ENCODE results near the gene PDZK1IP1.

The PDZK1IP1 gene

DNA sequence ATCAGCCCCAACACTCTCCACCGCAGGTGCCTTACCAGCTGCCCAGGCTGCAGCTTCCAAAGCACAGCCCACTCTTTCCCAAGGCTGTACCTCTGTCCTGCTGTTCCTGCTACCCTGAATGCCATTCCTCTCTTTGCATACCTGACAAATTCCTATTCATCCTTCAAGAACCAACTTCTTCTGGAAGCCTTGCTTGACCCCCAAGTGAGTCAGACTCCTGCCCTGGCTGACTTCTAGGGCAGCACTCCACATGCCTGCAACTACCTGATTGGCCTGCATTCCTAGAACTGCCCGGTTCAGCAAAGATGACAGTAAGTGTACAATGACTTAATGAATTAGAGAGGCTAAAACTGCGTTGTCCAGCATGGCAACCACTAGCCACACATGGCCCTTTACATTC lies 20.8 kb upstream of the PDZK1IP1 start:
- DNase-seq (no peak), ATAC-seq (ENCODE audit: insufficient read depth, low read depth) (no peak)
- TF ChIP-seq CTCF (IDR thresholded peaks at IDR 0.05; ENCODE audit: borderline replicate concordance, extremely low read depth, low read length, poor library complexity, severe bottlenecking) (no peak), EZH2 (IDR thresholded peaks at IDR 0.05; ENCODE audit: borderline replicate concordance, low read depth, low read length, severe bottlenecking) (no peak)
- Histone ChIP-seq H3K9ac (ENCODE audit: low read depth, low read length) (no peak overlapping the region), H3K9me3 (ENCODE audit: insufficient read depth, low read length, severe bottlenecking) (no peaks in the 10 kb centered on the region), H3K36me3 (ENCODE audit: insufficient read depth, low read length) (no peaks in the 10 kb centered on the region), H3K79me2 (ENCODE audit: insufficient read depth, low read length) (no peaks in the 10 kb centered on the region), H3K4me2 (ENCODE audit: insufficient read depth, low read length) (no peak overlapping the region), H3K4me3 (ENCODE audit: low read depth in 1 of 2, low read length in 2 of 2) (no peak overlapping the region), H2AFZ (ENCODE audit: low read depth, low read length) (no peak overlapping the region), H3K27me3 (ENCODE audit: insufficient read depth, low read length, poor library complexity) (peaks cover 9% of the 10 kb centered on the region), H3K4me1 (ENCODE audit: insufficient read depth, low read length) (no peaks in the 10 kb centered on the region), H4K20me1 (ENCODE audit: insufficient read depth, low read length) (no peaks in the 10 kb centered on the region), H3K27ac (ENCODE audit: low read length) (no peak overlapping the region)

- Histone ChIP-seq H3K4me1 (ENCODE audit: insufficient read depth, low read length) (no peaks in the 10 kb centered on the region), H3K4me3 (ENCODE audit: low read depth in 1 of 2, low read length in 2 of 2) (no peak overlapping the region), H2AFZ (ENCODE audit: low read depth, low read length) (no peak overlapping the region), H4K20me1 (ENCODE audit: insufficient read depth, low read length) (no peaks in the 10 kb centered on the region), H3K27ac (ENCODE audit: low read length) (no peak overlapping the region), H3K9me3 (ENCODE audit: insufficient read depth, low read length, severe bottlenecking) (no peaks in the 10 kb centered on the region), H3K9ac (ENCODE audit: low read depth, low read length) (no peak overlapping the region), H3K27me3 (ENCODE audit: insufficient read depth, low read length, poor library complexity) (peaks cover 9% of the 10 kb centered on the region), H3K4me2 (ENCODE audit: insufficient read depth, low read length) (no peak overlapping the region), H3K79me2 (ENCODE audit: insufficient read depth, low read length) (no peaks in the 10 kb centered on the region), H3K36me3 (ENCODE audit: insufficient read depth, low read length) (no peaks in the 10 kb centered on the region)
- TF ChIP-seq CTCF (IDR thresholded peaks at IDR 0.05; ENCODE audit: borderline replicate concordance, extremely low read depth, low read length, poor library complexity, severe bottlenecking), result no peak
- TF ChIP-seq EZH2 (IDR thresholded peaks at IDR 0.05; ENCODE audit: borderline replicate concordance, low read depth, low read length, severe bottlenecking), result no peak
- no peak for DNase-seq
- no peak for ATAC-seq (ENCODE audit: insufficient read depth, low read depth)
These were observed 20.0 kb upstream of the PDZK1IP1 start for GRCh38 chr1:47209725-47210325.

DNA sequence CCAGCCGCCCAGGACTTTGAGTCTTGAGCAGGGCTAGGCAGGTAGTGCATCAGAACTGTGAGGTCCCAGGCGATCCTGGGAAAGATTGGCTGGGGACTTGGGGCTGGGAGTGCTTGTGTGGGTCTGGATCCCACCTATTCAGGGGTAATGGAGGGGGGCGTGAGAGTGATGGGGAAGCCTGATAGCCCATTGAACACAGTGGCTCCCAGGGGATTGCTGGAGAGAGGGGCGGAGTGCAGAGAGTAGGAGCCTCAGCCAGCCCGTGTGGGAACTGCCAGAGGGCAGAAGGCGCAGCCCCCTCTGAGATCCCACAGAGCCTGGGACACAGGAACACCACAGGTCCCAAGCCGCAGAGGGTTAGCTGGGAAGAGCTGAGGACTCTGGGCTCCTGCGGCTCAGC lies 19.3 kb upstream of the PDZK1IP1 start:
- H3K27me3 ChIP-seq (ENCODE audit: insufficient read depth, low read length, poor library complexity), result peaks cover 9% of the 10 kb centered on the region
- no peak for DNase-seq
- H3K9me3 ChIP-seq (ENCODE audit: insufficient read depth, low read length, severe bottlenecking), result no peaks in the 10 kb centered on the region
- no peaks in the 10 kb centered on the region for H4K20me1 ChIP-seq (ENCODE audit: insufficient read depth, low read length)
- no peak for ATAC-seq (ENCODE audit: insufficient read depth, low read depth)
- no peak overlapping the region for H2AFZ ChIP-seq (ENCODE audit: low read depth, low read length)
- no peak overlapping the region for H3K27ac ChIP-seq (ENCODE audit: low read length)
- H3K36me3 ChIP-seq (ENCODE audit: insufficient read depth, low read length), result no peaks in the 10 kb centered on the region
- TF ChIP-seq EZH2 (IDR thresholded peaks at IDR 0.05; ENCODE audit: borderline replicate concordance, low read depth, low read length, severe bottlenecking), result no peak
- no peak for TF ChIP-seq CTCF (IDR thresholded peaks at IDR 0.05; ENCODE audit: borderline replicate concordance, extremely low read depth, low read length, poor library complexity, severe bottlenecking)
- H3K4me3 ChIP-seq (ENCODE audit: low read depth in 1 of 2, low read length in 2 of 2), result no peak overlapping the region
- no peaks in the 10 kb centered on the region for H3K4me1 ChIP-seq (ENCODE audit: insufficient read depth, low read length)
- H3K9ac ChIP-seq (ENCODE audit: low read depth, low read length), result no peak overlapping the region
- no peak overlapping the region for H3K4me2 ChIP-seq (ENCODE audit: insufficient read depth, low read length)
- H3K79me2 ChIP-seq (ENCODE audit: insufficient read depth, low read length), result no peaks in the 10 kb centered on the region

Measured in DND-41 (cell line).